Epithelial cell of prostate (primary cell): ENCODE measurements around the gene SLC5A11.
"Not testable (repeated sequence)": the region's sequence is repeated elsewhere in the genome, so short reads cannot be mapped to it uniquely, and the experiment has no call there.

Experiments
- DNase-seq: peaks from one replicate; pipeline ENCODE4 v3.0.0-alpha.2; 2011; ENCODE audit warnings: low read depth, low spot score
- H3K27ac ChIP-seq: fragments of 450-650 bp; 2 replicates; pipeline ENCODE4 v1.5.1; 2017; ENCODE audit warnings: mild to moderate bottlenecking

Gene SLC5A11

GRCh38 chr16:24854607-24855171 lies 8.9 kb downstream of the SLC5A11 start:
- no peak overlapping the region for H3K27ac ChIP-seq
- no peak for DNase-seq

- H3K27ac ChIP-seq = no peak overlapping the region
- DNase-seq = no peak
Measured at GRCh38 chr16:24855678-24856077, 9.9 kb downstream of the SLC5A11 start.

- DNase-seq = not testable (repeated sequence)
Measured at GRCh38 chr16:24856871-24857270, 11.1 kb downstream of the SLC5A11 start.

GRCh38 chr16:24858219-24859041 lies 12.7 kb downstream of the SLC5A11 start:
- no peak for DNase-seq
- H3K27ac ChIP-seq = no peak overlapping the region

More at GRCh38 chr16:24856871-24857270, 11.1 kb downstream of the SLC5A11 start:
- not testable (repeated sequence) for H3K27ac ChIP-seq

GRCh38 chr16:24861461-24861860 lies 15.7 kb downstream of the SLC5A11 start:
- H3K27ac ChIP-seq = no peak overlapping the region
- no peak for DNase-seq

GRCh38 chr16:24863582-24864437 lies 18.0 kb downstream of the SLC5A11 start:
- no peak overlapping the region for H3K27ac ChIP-seq
- no peak for DNase-seq

- no peak for DNase-seq
Measured at GRCh38 chr16:24869033-24869432, 23.3 kb downstream of the SLC5A11 start.

GRCh38 chr16:24871891-24872290 lies 26.1 kb downstream of the SLC5A11 start:
- H3K27ac ChIP-seq = no peak overlapping the region
- DNase-seq = no peak

More at GRCh38 chr16:24869033-24869432, 23.3 kb downstream of the SLC5A11 start:
- H3K27ac ChIP-seq = no peak overlapping the region

- DNase-seq = no peak
- H3K27ac ChIP-seq = no peak overlapping the region
Measured at GRCh38 chr16:24873028-24873427, 27.3 kb downstream of the SLC5A11 start.

- H3K27ac ChIP-seq = no peak overlapping the region
- no peak for DNase-seq
Measured at GRCh38 chr16:24875466-24875865, 29.7 kb downstream of the SLC5A11 start.

- no peak overlapping the region for H3K27ac ChIP-seq
- no peak for DNase-seq
Measured at GRCh38 chr16:24876231-24876630, 30.5 kb downstream of the SLC5A11 start.

GRCh38 chr16:24879684-24880083 lies 33.9 kb downstream of the SLC5A11 start:
- no peak overlapping the region for H3K27ac ChIP-seq
- no peak for DNase-seq

GRCh38 chr16:24883714-24884151 lies 38.0 kb downstream of the SLC5A11 start:
- DNase-seq = no peak
- H3K27ac ChIP-seq = no peak overlapping the region

- DNase-seq = no peak
- no peak overlapping the region for H3K27ac ChIP-seq
Measured at GRCh38 chr16:24887472-24887871, 41.7 kb downstream of the SLC5A11 start.

- no peak for DNase-seq
- H3K27ac ChIP-seq = no peak overlapping the region
Measured at GRCh38 chr16:24890746-24891145, 45.0 kb downstream of the SLC5A11 start.

- no peak for DNase-seq
- H3K27ac ChIP-seq = no peak overlapping the region
Measured at GRCh38 chr16:24896439-24896838, 50.7 kb downstream of the SLC5A11 start.

- not testable (repeated sequence) for DNase-seq, H3K27ac ChIP-seq
Measured at GRCh38 chr16:24897522-24897921, 51.8 kb downstream of the SLC5A11 start.

GRCh38 chr16:24900230-24900629 lies 54.5 kb downstream of the SLC5A11 start:
- no peak overlapping the region for H3K27ac ChIP-seq
- DNase-seq = no peak

- no peak for DNase-seq
- no peak overlapping the region for H3K27ac ChIP-seq
Measured at GRCh38 chr16:24906199-24906808, 60.5 kb downstream of the SLC5A11 start.

- DNase-seq = no peak
Measured at GRCh38 chr16:24906901-24907300, 61.1 kb downstream of the SLC5A11 start.

More at GRCh38 chr16:24906901-24907300, 61.1 kb downstream of the SLC5A11 start:
- no peak overlapping the region for H3K27ac ChIP-seq
